Neural progenitor cell (in vitro differentiated cells): ENCODE data around the gene DSCAML1. TPM values are rescaled to one million over a fixed set of nuclear protein-coding genes. Genes with fewer than 3 reads are reported as not detected.

Experiments
- DNase-seq: peaks from one replicate; pipeline ENCODE4 v3.0.0-alpha.2; 2016; ENCODE audit warnings: low spot score
- H2AFZ ChIP-seq: fragments of 200-600 bp; sonication (generic); replicated peaks from 2 replicates; pipeline ENCODE4 v1.6.1; 2016; ENCODE audit warnings: antibody characterized with exemption
- H3F3A ChIP-seq: fragments of 200-600 bp; sonication (generic); 2 replicates; pipeline ENCODE4 v1.6.1; 2016; ENCODE audit warnings: antibody characterized with exemption, low read depth
- H3K27ac ChIP-seq: fragments of 200-600 bp; sonication (generic); 2 replicates; pipeline ENCODE4 v1.5.1; 2016; ENCODE audit warnings: mild to moderate bottlenecking
- H3K27me3 ChIP-seq: fragments of 200-600 bp; sonication (generic); 2 replicates; pipeline ENCODE4 v1.6.1; 2016; ENCODE audit warnings: mild to moderate bottlenecking, moderate library complexity
- H3K36me3 ChIP-seq: fragments of 200-600 bp; sonication (generic); 2 replicates; pipeline ENCODE4 v1.5.1; 2016
- H3K4me1 ChIP-seq: fragments of 200-600 bp; sonication (generic); 2 replicates; pipeline ENCODE4 v1.6.1; 2016; ENCODE audit warnings: mixed run types
- H3K4me2 ChIP-seq: fragments of 200-600 bp; sonication (generic); 2 replicates; pipeline ENCODE4 v1.6.1; 2016
- H3K4me3 ChIP-seq: fragments of 200-600 bp; sonication (generic); 2 replicates; pipeline ENCODE4 v1.5.1; 2016
- H3K79me2 ChIP-seq: fragments of 200-600 bp; sonication (generic); 2 replicates; pipeline ENCODE4 v1.6.1; 2016; ENCODE audit warnings: low read depth
- H3K9ac ChIP-seq: fragments of 200-600 bp; sonication (generic); 2 replicates; pipeline ENCODE4 v1.6.1; 2016
- H3K9me3 ChIP-seq: fragments of 200-600 bp; sonication (generic); 2 replicates; pipeline ENCODE4 v1.5.1; 2016; ENCODE audit warnings: low read depth
- H4K20me1 ChIP-seq: fragments of 200-600 bp; sonication (generic); 2 replicates; pipeline ENCODE4 v1.6.1; 2016; ENCODE audit warnings: low read depth
- H3K27ac Mint-ChIP-seq: 3 replicates; pipeline ENCODE4 v1.8.0; 2021; ENCODE audit warnings: mixed read lengths
- H3K27me3 Mint-ChIP-seq: 2 replicates; pipeline ENCODE4 v1.8.0; 2022; ENCODE audit warnings: low read depth, mild to moderate bottlenecking, inconsistent platforms, moderate library complexity, mixed read lengths; ENCODE audit not compliant: insufficient read depth
- H3K36me3 Mint-ChIP-seq: 3 replicates; pipeline ENCODE4 v1.8.0; 2021; ENCODE audit warnings: mixed read lengths
- H3K4me1 Mint-ChIP-seq: 3 replicates; pipeline ENCODE4 v1.8.0; 2021; ENCODE audit warnings: mixed read lengths
- H3K4me3 Mint-ChIP-seq: 3 replicates; pipeline ENCODE4 v1.8.0; 2021; ENCODE audit warnings: mild to moderate bottlenecking, moderate library complexity, mixed read lengths
- H3K9me3 Mint-ChIP-seq: 3 replicates; pipeline ENCODE4 v1.8.0; 2020; ENCODE audit warnings: mixed read lengths
- EZH2 ChIP-seq: fragments of 200-600 bp; sonication (generic); IDR thresholded peaks from 2 replicates; pipeline ENCODE4 v1.6.1; 2017; ENCODE audit warnings: antibody characterized with exemption, mild to moderate bottlenecking, moderate library complexity
- EZH2phosphoT487 ChIP-seq: fragments of 200-600 bp; sonication (generic); IDR thresholded peaks from 2 replicates; pipeline ENCODE4 v1.6.1; 2017; ENCODE audit warnings: antibody characterized with exemption
- total RNA-seq: library from RNA; depleted of rRNA; stranded (reverse); fragments of >200 nt; gene quantifications from 2 replicates; pipeline ENCODE4 v1.2.3, GENCODE V29; 2015; ENCODE audit warnings: low replicate concordance
- TF ChIP-seq, protein P1 (sequence below): fragments of 200-600 bp; sonication (generic); IDR thresholded peaks from 2 replicates; pipeline ENCODE4 v1.5.1; 2017; ENCODE audit warnings: antibody characterized with exemption, mild to moderate bottlenecking

DSCAML1 gene
- total RNA-seq, 1 donor from 2014 or later, result 0.06 TPM

GRCh38 chr11:117652521-117652920 lies 144.5 kb downstream of the DSCAML1 start:
- Mint-ChIP-seq H3K36me3 (no peaks in the 10 kb centered on the region), H3K4me1 (peaks cover 25% of the 10 kb centered on the region), H3K27ac (no peak overlapping the region), H3K27me3 (peaks cover 9% of the 10 kb centered on the region), H3K4me3 (no peak overlapping the region), H3K9me3 (no peaks in the 10 kb centered on the region)
- H3K4me1 ChIP-seq, result peaks cover 5% of the 10 kb centered on the region
- no peaks in the 10 kb centered on the region for H3F3A ChIP-seq
- no peaks in the 10 kb centered on the region for H3K79me2 ChIP-seq
- no peak overlapping the region for H3K27ac ChIP-seq
- no peaks in the 10 kb centered on the region for H4K20me1 ChIP-seq
- H3K9me3 ChIP-seq, result no peaks in the 10 kb centered on the region
- no peak overlapping the region for H3K9ac ChIP-seq
- no peak overlapping the region for H3K4me3 ChIP-seq
- no peak for DNase-seq
- H2AFZ ChIP-seq, result no peak overlapping the region
- H3K36me3 ChIP-seq, result no peaks in the 10 kb centered on the region
- H3K27me3 ChIP-seq, result no peaks in the 10 kb centered on the region
- no peak overlapping the region for H3K4me2 ChIP-seq
- TF ChIP-seq, protein P1, sequence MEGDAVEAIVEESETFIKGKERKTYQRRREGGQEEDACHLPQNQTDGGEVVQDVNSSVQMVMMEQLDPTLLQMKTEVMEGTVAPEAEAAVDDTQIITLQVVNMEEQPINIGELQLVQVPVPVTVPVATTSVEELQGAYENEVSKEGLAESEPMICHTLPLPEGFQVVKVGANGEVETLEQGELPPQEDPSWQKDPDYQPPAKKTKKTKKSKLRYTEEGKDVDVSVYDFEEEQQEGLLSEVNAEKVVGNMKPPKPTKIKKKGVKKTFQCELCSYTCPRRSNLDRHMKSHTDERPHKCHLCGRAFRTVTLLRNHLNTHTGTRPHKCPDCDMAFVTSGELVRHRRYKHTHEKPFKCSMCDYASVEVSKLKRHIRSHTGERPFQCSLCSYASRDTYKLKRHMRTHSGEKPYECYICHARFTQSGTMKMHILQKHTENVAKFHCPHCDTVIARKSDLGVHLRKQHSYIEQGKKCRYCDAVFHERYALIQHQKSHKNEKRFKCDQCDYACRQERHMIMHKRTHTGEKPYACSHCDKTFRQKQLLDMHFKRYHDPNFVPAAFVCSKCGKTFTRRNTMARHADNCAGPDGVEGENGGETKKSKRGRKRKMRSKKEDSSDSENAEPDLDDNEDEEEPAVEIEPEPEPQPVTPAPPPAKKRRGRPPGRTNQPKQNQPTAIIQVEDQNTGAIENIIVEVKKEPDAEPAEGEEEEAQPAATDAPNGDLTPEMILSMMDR, result no peak
- no peak for TF ChIP-seq EZH2phosphoT487
- TF ChIP-seq EZH2, result no peak

DNA sequence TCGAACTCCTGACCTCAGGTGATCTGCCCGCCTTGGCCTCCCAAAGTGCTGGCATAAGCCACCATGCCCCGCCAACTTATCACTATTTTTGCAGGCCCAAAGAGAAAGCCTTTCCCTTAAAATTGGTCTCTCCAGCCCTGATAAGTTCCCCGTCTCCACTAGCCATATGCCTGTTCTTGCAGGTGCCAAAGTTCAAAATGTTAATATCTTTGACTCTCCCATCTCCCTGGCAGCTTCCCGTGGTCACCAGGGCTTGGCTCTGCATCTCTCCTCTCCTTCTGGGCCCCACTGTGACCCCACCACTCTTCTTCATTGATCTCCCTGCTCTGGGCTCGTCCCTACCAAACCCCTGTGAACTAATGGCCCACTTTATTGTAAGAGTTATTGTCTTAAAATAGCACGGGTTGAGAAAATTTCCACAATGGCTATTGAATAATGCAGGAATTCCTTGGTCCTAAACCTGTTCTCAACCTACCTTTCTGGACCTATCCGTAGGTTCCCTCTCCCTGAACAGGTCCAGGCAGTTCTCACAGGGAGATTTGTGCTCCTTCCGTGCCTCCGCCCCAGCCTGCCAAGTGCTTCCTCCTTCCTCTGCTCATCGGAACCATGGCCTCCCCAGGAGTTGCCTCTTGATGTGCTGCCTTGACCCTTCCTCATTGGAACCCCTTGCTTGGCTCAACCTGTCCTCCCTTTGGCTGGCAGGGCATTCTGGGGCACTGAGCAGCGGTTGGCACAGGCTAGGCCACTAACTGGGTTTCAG lies 147.5 kb downstream of the DSCAML1 start:
- Mint-ChIP-seq H3K36me3 (no peaks in the 10 kb centered on the region), H3K9me3 (no peaks in the 10 kb centered on the region), H3K4me1 (peaks cover 25% of the 10 kb centered on the region), H3K27me3 (peaks cover 13% of the 10 kb centered on the region), H3K27ac (peak overlapping the region; percentile 30), H3K4me3 (no peak overlapping the region)
- H3K79me2 ChIP-seq, result no peaks in the 10 kb centered on the region
- TF ChIP-seq EZH2phosphoT487, result no peak
- H3K4me1 ChIP-seq, result no peaks in the 10 kb centered on the region
- no peak overlapping the region for H3K27ac ChIP-seq
- no peak overlapping the region for H3K4me2 ChIP-seq
- H4K20me1 ChIP-seq, result no peaks in the 10 kb centered on the region
- no peaks in the 10 kb centered on the region for H3K9me3 ChIP-seq
- no peak overlapping the region for H3K9ac ChIP-seq
- H2AFZ ChIP-seq, result no peak overlapping the region
- H3K27me3 ChIP-seq, result no peaks in the 10 kb centered on the region
- no peak overlapping the region for H3K4me3 ChIP-seq
- DNase-seq, result no peak
- no peaks in the 10 kb centered on the region for H3K36me3 ChIP-seq
- no peaks in the 10 kb centered on the region for H3F3A ChIP-seq

DNA sequence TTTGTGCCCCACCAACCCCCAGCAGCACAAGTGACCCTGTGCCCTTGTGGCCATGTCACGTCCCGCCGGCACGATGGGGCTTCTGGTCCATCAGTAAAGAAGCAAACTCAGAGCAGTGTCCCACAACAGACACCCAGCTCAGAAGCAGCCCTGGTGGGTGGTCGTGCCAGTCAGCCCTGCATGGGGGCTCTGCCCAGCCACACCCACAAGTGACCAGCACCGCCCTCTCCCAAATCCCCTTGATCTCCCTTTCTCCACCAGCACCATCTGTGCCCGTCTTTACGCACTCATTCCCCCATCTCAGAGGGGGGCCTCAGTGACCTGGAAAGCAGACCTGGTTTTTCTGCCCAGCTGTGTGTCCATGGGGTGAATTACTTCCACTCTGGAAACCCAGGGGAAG lies 149.1 kb downstream of the DSCAML1 start:
- peak overlapping the region; percentile 20 for H3K27ac Mint-ChIP-seq
- H3K4me2 ChIP-seq, result no peak overlapping the region
- H3K36me3 Mint-ChIP-seq, result no peaks in the 10 kb centered on the region
- H3K4me3 ChIP-seq, result no peak overlapping the region
- TF ChIP-seq, protein P1, result no peak
- TF ChIP-seq EZH2 (no peak), EZH2phosphoT487 (no peak)
- no peaks in the 10 kb centered on the region for H3K9me3 ChIP-seq
- H3F3A ChIP-seq, result no peaks in the 10 kb centered on the region
- H2AFZ ChIP-seq, result no peak overlapping the region
- peaks cover 39% of the 10 kb centered on the region for H3K4me1 Mint-ChIP-seq
- H4K20me1 ChIP-seq, result no peaks in the 10 kb centered on the region
- H3K36me3 ChIP-seq, result no peaks in the 10 kb centered on the region
- no peaks in the 10 kb centered on the region for H3K9me3 Mint-ChIP-seq
- no peak for DNase-seq
- peaks cover 19% of the 10 kb centered on the region for H3K27me3 Mint-ChIP-seq
- H3K79me2 ChIP-seq, result no peaks in the 10 kb centered on the region
- no peak overlapping the region for H3K27ac ChIP-seq
- H3K27me3 ChIP-seq, result no peaks in the 10 kb centered on the region
- H3K4me3 Mint-ChIP-seq, result no peak overlapping the region
- H3K9ac ChIP-seq, result no peak overlapping the region
- peaks cover 10% of the 10 kb centered on the region for H3K4me1 ChIP-seq

DNA sequence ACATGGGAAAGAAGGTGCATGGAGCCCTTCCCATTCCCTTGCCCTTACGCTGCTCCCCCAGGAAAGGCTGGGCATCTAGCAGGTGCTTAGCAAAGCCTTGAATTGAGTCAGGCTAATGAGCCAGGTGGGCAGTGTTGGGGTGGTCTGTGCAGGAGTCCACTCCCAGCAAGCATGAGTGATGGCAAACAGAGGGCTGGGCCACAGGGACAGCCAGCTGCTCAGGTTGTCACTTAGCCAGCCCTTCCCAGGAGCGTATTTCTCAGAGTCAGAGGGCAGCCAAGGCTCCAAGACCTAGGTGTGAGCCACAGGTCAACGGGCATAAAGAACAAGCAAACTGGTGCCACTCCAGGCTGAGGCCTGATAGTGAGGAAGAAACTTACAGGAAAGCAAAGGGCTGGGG lies 149.8 kb downstream of the DSCAML1 start:
- Histone ChIP-seq H3F3A (no peaks in the 10 kb centered on the region), H3K79me2 (no peaks in the 10 kb centered on the region), H3K4me2 (no peak overlapping the region), H3K27ac (no peak overlapping the region), H3K27me3 (no peaks in the 10 kb centered on the region), H2AFZ (no peak overlapping the region), H4K20me1 (no peaks in the 10 kb centered on the region), H3K4me1 (peaks cover 10% of the 10 kb centered on the region), H3K9ac (no peak overlapping the region), H3K9me3 (no peaks in the 10 kb centered on the region), H3K36me3 (no peaks in the 10 kb centered on the region), H3K4me3 (no peak overlapping the region)
- DNase-seq, result no peak
- H3K36me3 Mint-ChIP-seq, result no peaks in the 10 kb centered on the region
- H3K4me1 Mint-ChIP-seq, result peaks cover 43% of the 10 kb centered on the region
- peaks cover 20% of the 10 kb centered on the region for H3K27me3 Mint-ChIP-seq
- no peaks in the 10 kb centered on the region for H3K9me3 Mint-ChIP-seq
- TF ChIP-seq EZH2phosphoT487 (no peak), EZH2 (no peak)
- TF ChIP-seq, protein P1, result no peak
- peak overlapping the region; percentile 20 for H3K27ac Mint-ChIP-seq
- no peak overlapping the region for H3K4me3 Mint-ChIP-seq
